Activated CD4-positive, alpha-beta T cell treated with anti-CD3 and anti-CD28 coated beads, Interleukin-2, Interleukin-4, amounts not matched to agents 100 ng/mL and 50 ng/mL, durations not matched to agents 16 hours and 8 hours (primary cell): Measurements from ENCODE around the gene MOAP1.
"Not testable (repeated sequence)": the region's sequence is repeated elsewhere in the genome, so short reads cannot be mapped to it uniquely, and the experiment has no call there.

ENCODE experiments used
- DNase-seq: peaks from one replicate; pipeline ENCODE4 v3.0.0-alpha.2; 2020; ENCODE audit warnings: low spot score

MOAP1 gene, protein sequence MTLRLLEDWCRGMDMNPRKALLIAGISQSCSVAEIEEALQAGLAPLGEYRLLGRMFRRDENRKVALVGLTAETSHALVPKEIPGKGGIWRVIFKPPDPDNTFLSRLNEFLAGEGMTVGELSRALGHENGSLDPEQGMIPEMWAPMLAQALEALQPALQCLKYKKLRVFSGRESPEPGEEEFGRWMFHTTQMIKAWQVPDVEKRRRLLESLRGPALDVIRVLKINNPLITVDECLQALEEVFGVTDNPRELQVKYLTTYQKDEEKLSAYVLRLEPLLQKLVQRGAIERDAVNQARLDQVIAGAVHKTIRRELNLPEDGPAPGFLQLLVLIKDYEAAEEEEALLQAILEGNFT

DNA sequence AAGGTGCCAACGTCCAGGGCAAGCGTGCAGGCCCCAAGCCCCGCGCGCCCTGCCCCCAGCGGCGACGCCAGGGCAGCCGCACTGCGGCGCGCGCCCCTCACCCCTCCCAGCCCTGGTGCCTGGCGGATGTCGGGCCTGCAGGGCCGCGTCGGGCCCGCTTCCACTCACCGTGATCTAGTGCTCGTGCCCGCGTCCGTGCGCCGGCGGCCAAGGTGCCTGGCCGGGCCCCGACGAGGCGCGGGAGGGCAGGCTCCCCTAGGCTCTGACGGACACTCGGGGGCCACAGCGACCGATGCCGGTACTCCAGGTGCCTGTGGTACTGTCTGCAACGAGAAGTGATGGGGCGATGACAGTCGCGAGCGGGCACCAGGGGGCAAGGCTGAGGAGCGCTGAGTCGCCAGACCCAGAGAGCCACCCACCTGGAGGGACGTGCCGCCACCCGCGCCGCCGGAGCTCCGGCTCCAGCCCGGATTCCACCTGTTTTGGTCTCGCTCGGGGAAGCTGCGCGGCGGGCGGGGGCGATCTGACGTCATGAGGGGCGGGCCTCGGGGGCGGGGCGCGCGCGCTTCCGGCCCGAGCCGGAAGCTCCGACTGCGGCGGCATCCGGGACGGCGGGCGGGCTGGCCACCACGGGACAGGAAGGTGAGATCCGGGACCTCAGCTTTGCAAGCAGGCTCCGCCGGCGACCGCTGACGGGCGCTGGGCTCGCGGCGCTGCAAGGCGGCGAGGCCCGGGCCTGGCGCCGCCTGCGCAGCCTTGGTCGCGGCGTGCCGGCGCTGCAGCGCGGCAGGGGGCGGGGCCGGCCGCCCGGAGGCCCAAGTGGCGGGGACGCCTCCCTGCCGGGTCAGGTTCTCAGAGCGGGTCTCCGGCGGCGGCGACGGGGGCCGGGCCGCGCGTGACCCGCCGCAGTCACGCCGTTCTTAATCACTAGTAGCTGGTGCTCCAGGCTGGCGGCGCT is at the start of gene MOAP1, which contains the start of gene LYSET:
Gene MOAP1, minus strand, starts transcription at position 507 of the 958 bp plus-strand sequence. CDS start 655 bp downstream, outside the sequence.
Gene LYSET, plus strand, starts transcription at position 927 of the 958 bp plus-strand sequence. CDS start 89 bp downstream, outside the sequence.
- peak; percentile 90 for DNase-seq

DNA sequence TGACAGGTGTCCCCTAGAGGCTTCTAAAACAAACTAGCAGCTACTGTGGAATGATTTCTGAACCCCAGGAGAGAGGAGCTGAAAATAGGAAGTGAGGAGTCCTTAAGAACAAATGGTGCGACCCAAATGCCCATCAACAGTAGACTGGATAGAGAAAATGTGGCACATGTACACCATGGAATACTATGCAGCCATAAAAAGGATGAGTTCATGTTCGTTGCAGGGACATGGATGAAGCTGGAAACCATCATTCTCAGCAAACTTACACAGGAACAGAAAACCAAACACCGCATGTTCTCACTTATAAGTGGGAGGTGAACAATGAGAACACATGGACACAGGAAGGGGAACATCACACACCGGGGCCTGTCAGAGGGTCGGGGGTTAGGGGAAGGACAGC is 48.4 kb upstream of the MOAP1 start:
- not testable (repeated sequence) for DNase-seq

DNA sequence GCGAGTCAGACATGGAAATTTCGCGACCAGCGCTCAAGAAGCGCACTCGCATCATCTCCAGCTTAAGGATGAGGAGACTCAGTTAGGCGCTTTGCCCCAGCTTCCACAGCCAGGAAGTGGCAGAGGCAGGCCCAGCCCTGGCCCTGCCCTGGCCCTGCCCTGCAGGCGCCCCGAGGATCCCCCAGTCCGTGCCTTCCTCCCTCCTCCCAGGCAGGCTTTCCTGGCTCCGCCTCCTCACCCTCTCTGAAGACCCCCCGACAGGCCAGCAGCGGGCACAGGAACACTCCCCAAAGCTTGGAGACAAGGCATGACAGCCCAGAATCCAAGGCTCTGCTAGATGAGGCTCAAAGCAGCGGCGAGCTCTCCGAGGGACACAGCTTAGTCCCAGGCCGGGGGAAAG is 47.5 kb upstream of the MOAP1 start:
- no peak for DNase-seq

DNA sequence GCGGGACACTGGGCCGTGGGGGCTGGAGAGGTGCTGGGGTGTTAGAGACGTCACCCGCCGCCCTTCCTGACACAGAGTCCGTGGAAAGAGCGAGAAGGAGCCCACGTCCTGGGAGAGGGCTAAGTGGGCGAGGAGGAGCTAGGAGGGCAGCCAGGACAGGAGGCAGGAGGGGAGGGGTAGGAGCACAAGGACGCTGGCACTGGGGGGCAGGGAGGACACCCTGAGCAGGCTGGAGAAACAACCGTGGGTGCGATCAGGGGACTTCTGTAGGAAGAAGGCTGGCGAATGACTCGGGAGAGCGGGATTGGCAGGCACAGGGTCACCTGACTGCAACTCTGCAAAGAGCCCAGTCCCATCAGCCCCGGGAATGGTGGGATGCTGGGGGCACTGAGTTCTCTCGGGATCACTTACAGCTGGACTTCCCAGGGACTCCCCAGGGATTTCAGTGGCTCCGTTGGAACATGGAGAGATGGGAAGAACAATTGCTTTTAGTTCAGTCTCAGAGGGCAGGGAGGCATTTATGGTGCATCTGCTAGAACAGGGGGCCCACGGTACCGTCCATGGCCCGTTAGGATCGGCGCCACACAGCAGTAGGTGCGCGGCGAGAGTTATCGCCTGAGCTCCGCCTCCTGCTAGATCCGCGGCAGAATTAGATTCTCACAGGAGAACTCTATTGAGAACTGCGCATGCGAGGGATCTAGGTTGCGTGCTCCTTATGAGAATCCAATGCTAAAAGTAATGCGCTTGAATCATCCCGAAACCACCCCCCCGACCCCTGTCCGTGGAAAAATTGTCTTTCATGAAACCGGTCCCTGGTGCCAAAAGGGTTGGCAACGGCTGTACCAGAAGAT is 46.7 kb upstream of the MOAP1 start:
- no peak for DNase-seq

DNA sequence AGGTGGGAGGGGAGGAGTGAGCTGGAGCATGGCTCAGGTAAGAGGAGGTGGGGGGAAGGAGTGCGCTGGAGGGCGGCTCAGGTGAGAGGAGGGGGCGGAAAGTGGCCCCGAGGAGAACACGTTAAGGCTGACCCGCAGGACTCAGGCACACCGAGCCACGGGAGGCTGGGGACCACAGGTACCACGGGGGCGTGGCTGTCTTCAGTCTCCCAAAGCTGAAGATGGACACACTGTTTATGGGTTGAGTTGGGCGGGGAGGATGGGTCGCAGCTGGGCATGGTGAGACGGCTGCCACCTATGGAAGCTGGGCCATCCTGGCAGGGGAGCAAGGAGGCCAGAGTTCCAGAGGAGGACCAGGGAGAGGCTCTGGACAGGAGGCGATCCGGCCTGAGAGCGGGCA is 45.8 kb upstream of the MOAP1 start:
- DNase-seq = no peak

DNA sequence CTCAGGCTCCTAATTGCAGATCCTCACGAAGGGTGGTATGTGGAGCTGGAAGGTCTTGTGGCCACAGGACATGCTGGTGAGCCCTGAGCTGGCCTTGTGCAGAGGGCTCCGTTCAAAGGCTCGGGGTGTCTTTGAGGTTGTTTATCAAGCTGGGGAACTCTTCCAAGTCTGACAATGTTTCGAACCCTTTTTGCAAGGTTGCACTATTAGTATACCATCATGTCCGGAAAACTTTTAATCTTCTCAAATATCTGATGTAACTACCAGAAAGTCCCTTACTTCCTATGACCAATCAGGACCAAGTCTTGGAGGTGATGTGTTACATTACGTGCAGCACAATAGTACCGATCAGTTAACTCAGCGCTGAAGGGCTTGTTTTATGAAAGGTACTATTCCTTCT is 43.9 kb upstream of the MOAP1 start:
- DNase-seq = no peak

DNA sequence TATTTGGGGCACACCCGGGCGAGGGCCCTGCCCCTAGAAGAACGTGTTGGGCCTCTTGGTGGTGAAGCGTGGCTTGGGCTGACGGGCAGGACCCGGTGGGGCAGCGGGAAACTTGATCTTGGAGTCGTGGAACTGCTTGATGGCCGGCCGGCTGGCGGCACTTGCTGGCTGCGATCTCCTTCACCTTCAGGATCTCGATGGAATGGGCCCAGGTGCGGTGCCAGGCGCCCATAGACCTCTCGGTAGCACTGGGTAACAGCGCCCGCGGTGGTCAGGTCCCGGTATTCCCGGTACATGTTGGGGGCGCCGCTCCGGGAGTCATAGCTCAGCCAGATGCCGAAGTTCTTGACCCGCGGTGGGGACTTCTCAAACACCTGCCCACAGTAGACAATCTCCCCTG is 38.9 kb upstream of the MOAP1 start:
- no peak for DNase-seq

DNA sequence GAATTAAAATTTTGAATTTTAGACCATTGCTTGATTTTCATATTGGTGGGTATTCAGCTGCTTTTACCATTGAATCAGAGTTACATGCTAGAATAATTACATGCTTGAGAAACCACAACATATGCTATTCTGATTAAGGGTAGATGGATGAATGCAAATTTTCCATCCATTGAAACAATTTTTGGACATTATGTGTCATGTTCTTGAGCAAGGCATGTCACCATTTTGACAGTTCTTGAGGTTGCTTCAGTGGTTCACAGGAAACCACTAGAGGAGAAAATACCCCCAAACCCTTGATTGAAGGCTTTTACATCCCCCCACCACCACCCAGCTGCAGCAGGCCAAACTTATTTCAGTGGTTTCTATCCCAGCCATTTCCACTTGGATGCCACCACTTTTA is 35.8 kb upstream of the MOAP1 start:
- DNase-seq = no peak

DNA sequence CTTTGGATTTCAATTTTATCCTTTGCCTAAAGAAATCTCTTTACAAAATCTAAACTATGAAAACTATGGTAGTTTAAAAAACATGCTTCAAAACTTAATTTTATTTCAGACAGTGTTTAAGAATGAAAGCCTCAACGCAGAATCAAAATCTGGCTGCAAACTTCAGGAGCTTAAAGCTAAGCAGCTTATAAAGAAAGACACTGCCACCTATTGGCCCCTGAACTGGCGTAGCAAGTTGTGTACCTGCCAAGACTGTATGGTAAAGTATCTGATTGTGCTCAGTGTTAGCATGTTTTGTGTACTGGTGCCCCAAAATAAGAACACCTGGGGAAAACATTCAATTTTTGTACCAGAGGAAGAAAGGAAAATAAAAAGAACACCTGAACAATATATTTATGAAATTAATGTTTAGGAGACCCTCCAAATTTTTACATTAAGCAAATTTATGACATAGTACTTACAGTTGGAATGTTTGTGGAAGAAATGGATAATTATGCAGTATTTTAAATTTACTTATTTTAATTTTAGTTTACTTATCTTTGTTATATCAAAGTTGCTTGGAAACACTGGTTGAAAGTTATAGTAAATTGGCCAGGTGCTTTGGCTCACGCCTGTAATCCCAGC is 34.5 kb upstream of the MOAP1 start:
- DNase-seq = peak; percentile 46

DNA sequence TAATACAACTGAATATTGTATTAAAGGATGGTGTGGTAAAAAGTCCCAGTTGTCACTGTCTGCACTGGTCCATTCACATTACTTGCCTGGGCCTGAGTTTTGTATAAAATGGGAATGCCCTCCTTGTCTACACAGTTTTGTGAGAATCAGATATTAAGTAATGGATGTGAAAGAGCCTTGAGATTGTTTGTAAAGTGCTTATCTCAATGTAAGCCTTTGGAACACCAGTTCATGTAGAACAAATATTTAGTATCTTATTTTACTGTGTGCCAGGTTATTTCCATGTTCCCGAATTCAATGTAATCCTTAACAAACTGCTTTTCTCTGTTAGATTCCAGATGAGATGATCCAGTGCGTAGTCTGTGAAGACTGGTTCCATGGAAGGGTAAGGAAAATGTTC is 29.9 kb upstream of the MOAP1 start:
- no peak for DNase-seq

DNA sequence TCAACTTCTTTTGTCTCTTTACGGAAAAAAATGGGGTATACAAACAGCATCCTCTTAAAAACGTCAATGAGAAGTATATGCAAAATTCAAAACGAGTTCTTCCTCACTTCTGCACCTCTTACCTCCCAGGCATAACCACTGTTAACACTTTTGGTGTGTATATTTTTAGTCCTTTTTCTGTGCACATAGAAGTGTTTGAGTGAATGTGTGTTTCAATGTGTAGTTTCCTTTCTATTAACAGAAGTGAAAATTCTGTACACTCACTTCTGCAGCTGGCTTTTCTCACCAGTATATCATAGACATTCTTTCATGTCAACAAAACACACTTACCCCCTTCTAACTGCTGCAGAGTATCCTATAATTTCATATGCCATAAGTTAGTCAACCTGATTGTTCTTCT is 27.7 kb upstream of the MOAP1 start:
- DNase-seq = no peak

DNA sequence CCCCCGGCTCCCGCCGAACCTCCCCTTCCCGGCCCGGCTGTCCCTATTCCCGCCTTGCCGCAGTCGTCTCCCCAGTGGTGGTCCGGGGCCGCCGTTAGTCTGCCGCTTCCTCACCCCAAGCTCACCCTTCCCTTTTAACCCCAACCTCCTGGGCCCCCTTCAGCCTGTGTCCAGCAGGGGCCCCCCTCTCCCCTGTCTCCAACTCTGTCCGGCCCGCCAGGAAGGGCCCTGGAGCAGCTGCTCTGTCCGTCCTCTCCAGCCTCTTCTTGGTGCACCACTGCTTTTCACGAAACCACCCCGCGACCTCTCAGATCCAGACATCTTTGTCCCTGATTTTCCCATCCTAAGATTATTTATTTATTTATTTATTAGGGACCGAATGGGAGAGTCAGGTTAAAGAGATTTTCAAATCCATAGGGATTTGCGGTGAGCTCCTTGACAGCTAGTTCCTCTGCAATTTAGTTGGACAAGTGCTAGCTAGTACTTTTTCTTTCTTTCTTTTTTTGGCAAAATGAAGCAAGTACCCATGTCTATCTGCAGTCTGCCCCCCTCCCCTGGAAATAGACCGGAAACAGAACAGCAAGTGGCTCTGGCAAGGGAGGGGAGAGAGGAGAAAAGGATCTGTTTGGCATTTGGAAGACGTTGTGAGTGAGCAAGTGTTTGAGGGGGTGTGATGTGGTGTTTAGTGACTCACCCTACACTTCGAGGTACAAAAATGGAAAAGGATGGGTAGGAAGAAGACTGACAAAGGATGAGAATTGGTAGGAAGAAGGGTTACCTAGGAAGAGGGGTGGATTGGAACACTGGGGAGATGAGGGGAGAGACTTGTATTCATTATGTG is 23.0 kb upstream of the MOAP1 start:
- DNase-seq = peak; percentile 27

DNA sequence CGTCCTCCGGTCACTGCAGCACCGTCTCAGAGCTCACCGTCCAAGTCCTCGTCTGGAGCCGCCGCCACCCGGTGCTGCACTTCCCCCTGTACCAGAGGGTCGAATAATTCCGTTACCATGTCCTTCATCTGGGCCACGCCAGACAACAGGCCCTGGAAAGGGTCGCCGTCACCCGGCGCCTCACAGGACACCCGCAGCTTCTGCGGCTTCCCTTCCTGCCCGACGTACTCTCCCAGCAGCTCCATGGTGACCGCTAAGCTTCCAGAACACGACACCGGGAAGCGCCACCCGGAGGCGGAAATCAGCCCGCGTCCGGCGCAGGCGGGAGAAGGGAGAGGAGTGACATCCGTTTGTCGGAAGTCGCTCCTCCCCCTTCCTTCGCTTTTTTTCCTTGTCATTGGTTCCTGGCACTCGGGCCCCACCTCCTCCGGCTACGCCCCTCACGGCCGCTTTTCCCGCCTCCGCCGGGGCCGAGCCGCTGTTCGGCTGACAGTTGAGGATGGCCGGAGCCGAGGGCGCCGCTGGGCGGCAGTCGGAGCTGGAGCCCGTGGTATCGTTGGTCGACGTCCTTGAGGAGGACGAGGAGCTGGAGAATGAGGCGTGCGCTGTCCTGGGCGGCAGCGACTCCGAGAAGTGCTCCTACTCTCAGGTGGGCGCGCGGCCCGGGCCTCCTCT is 22.2 kb upstream of the MOAP1 start, which contains the start of the genes GON7 and UBR7:
Gene GON7, minus strand, starts transcription at position 273 of the 675 bp plus-strand sequence. Its CDS starts 28 bp downstream, at position 245.
Gene UBR7, plus strand, starts transcription at position 464 of the 675 bp plus-strand sequence. Its CDS starts 36 bp downstream, at position 500.
- peak; percentile 95 for DNase-seq

DNA sequence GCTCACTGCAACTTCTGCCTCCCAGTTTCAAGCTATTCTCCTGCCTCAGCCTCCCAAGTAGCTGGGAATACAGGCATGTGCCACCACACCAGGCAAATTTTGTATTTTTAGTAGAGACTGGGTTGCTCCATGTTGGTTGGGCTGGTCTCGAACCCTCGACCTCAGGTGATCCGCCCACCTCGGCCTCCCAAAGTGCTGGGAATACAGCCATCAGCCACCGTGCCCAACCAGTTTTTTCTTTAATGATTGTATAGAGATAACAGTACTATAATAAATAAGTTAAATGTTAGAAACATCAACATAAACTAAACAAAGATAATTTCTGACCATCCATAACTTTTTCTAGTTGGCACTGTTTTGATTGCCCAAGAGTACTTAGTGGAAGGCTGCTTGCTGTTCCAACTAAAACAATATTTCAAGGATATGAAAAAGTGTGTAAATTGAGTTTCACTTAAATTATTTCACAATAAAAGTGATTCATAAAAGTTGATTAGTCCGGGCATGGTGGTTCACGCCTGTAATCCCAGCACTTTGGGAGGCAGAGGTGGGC is 16.5 kb upstream of the MOAP1 start:
- no peak for DNase-seq

DNA sequence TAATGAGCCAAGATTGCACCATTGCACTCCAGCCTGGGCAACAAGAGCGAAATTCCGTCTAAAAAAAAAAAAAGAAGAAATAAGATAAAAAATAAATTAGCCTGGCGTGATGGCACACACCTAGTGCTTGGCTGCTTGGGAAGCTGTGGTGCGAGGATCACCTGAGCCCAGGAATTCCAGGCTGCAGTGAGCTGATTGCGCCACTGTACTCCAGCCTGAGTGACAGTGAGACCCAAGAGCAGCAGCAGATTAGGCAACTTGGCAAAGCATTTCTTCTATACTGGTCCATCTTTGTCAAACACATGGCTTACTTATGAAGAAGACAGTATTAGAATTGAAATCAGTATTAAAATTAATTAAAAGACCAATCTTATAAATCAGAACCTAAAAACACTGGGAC is 15.9 kb upstream of the MOAP1 start:
- DNase-seq = no peak

DNA sequence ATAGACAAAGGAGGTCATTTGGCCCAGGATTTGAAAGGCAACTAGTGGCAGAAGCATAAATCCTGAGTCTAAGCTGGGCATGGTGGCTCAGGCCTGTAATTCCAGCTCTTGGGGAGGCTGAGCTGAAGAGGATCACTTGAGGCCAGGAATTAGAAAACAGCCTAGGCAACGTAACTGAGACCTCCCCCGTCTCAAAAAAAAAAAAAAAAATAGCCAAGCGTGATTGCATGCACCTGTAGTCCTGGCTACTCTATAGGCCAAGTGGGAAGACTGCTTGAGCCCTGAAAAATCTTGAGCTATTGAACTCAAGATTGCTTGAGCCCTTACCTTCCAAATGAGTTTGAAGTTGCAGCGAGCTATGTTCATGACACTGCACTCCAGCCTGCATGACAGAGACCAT is 14.3 kb upstream of the MOAP1 start:
- DNase-seq = no peak

DNA sequence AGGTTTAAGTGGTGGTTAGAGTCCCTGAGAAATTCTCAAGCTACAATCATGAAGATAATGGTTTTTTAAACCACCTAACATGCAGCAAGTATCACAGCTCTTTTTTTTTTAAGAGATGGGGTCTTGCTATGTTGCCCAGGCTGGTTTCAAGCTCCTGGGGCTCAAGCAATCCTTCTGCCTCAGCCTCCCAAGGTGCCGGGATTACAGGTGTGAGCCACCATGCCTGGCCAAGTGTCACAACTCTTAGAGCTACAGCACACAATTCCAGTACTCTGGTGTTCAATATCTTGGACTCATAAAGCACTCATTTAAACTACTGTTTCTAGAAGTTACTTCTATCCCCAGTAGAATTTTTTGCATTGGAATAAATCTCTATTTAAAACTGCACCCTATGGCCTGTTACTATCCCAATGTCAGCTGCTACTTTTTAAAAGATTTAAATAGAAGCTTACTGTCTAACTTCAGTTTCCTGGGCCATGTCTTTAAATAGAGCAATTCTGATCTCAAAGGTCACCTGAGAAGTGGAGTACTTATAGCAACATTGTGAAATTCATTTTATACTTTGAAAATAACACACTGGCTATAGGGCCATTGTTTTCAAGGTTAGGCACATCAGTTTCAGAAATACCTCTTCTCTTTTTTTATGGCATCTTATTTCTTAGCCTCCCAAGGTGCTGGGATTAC is 10.8 kb upstream of the MOAP1 start:
- DNase-seq = no peak

DNA sequence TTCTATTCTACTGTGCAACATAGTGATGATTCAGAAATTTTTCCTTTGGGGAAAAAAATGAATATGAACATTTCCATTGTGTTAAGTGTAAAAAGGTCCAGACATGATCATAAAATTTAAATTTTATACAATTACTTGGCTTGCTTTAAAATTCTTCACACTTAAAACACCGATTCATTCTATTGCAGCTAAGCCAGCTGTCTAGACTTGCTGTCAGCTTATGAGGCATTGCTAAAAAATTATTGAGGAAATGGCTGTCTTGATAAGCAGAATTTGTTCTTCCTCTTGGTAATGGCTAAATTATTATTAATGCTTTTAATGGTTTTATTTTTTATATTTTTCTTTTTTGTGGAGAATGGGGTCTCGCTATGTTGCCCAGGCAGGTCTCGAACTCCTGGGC is 2.3 kb upstream of the MOAP1 start:
- DNase-seq = no peak

DNA sequence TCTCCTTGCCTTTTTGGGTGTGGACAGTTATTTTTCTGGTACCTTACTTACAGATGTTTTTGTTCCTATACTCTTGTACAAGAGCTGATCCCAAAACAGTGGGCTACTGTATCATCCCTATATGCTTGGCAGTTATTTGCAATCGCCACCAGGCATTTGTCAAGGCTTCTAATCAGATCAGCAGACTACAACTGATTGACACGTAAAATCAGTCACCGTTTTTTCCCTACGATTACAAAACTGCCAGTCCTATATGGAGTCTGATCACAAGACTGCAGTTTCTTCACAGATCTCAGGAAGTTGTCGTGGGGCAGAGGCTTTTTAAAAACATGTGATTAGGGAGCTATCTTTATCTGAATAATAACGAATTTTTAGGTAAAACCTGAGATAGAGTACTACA is 1.8 kb upstream of the MOAP1 start:
- DNase-seq = no peak
